AG09309 (cell line): ENCODE results near the gene KRT39.

ENCODE experiments used
- DNase-seq: peaks from one replicate; pipeline ENCODE4 v3.0.0-alpha.2; 2010; ENCODE audit warnings: low read depth
- H3K4me3 ChIP-seq: 2 replicates; pipeline ENCODE4 v1.5.1; 2011; ENCODE audit warnings: mild to moderate bottlenecking, low read depth, low read length, moderate library complexity; ENCODE audit not compliant: control insufficient read depth
- CTCF ChIP-seq: IDR thresholded peaks from 2 replicates; pipeline ENCODE4 v1.5.1; 2011; ENCODE audit warnings: mild to moderate bottlenecking, low read depth, low read length, inconsistent platforms; ENCODE audit not compliant: insufficient read depth, control insufficient read depth; ENCODE audit errors: missing control alignments

Gene KRT39

GRCh38 chr17:40997361-40997760 lies 30.6 kb upstream of the KRT39 start:
- no peak for DNase-seq
- TF ChIP-seq CTCF, result no peak
- no peak overlapping the region for H3K4me3 ChIP-seq

GRCh38 chr17:40996829-40997228 lies 30.1 kb upstream of the KRT39 start:
- DNase-seq, result no peak
- no peak for TF ChIP-seq CTCF
- H3K4me3 ChIP-seq, result no peak overlapping the region

- no peak for TF ChIP-seq CTCF
- no peak for DNase-seq
- H3K4me3 ChIP-seq, result no peak overlapping the region
Observed at GRCh38 chr17:40995116-40995515, 28.4 kb upstream of the KRT39 start.

DNA sequence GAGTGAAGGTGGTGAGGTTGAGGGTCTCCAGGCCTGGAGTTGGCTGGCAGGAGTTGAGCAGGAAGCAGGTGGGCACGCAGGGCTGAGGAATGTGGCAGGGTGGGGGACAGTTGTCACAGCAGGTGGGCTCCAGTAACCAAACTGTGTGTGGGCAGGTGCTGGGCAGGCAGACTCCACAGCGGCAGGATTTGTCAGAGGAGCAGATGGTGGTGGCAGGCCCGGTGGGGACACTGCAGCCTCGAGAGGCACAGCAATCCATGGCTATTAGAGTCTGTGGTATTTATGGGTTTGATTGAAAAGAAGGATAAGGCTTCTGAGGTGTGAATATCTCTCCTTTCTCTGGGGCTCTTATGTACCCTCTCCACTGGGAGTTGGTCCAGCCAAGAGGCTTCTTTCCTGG lies 27.1 kb upstream of the KRT39 start, which contains the start of gene KRTAP3-3:
Gene KRTAP3-3, minus strand, starts transcription at position 326 of the 400 bp plus-strand sequence. Its CDS starts 67 bp downstream, at position 259.
- no peak for TF ChIP-seq CTCF
- no peak within 1 kb of the TSS for H3K4me3 ChIP-seq
- DNase-seq, result no peak

DNA sequence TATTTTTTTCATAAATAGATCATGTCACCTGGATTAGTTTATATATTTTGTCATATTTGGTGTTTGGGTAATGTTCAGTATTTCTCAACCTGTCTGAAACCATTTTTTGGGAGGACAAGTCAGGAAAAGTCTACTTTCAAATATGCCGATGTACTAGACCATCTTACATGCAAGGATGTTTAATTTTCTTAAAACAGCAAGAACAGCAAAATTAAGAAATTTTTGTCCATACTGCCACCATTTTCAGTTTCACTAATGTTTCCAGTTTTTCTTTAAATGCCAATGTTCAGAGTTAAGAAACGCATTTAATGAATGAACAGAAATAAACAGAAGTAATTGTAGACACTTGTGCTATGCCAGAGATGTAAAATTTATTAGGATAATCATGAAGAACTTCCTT lies 26.3 kb upstream of the KRT39 start:
- no peak for TF ChIP-seq CTCF
- H3K4me3 ChIP-seq, result no peak overlapping the region

DNA sequence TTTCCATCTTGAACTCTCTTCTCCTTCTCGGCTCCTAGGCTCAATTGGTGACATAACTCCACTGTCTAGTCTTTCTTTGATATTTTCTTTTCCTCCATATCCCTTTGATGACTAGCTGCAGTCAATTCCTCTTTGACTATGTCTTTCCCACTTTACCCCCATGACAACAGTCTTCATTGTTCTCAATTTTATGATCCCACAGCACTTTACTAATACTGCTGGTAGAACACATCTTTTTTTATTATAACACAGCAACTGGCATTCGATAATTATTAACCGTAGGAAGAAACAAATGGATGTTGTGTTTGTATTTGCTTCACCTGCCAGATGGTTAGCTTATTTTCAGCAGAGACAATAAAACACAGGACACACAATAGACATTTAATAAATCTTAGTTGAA lies 25.9 kb upstream of the KRT39 start:
- DNase-seq, result no peak
- no peak for TF ChIP-seq CTCF
- H3K4me3 ChIP-seq, result no peak overlapping the region

More for the DNA sequence above, 26.3 kb upstream of the KRT39 start:
- no peak for DNase-seq

DNA sequence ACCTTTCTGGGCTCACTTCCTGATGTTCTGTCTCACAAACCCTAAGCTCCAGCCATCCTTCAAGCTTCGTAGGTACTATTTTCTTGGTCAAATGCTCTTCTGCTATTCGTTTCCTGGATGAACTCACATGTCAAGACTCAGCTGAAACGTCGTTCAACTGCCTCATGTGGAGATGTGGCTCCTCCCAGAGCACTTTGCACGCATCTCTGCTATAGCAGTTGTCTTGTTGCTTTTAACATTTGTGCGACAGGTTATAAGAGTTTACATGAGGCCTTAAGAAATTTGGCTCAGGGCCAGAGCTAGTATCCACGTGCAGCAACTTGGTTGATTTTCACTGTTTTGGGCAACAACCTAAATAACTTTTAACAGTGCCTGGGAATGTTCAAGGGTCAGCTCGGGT lies 20.2 kb upstream of the KRT39 start:
- H3K4me3 ChIP-seq, result no peak overlapping the region
- TF ChIP-seq CTCF, result no peak
- no peak for DNase-seq
